Cardiac muscle cell (in vitro differentiated cells and primary cell): ENCODE data around the gene SLC9A4. TPM values are rescaled to one million over a fixed set of nuclear protein-coding genes. Genes with fewer than 3 reads are reported as not detected.

Experiments
- DNase-seq, 2 donors: peaks; one replicate each; pipeline versions ENCODE4 v3.0.0 to v3.0.0-alpha.2; 2010 to 2017; ENCODE audit warnings: low read depth in 1 of 2, low spot score in 1 of 2
- H3K27ac ChIP-seq: fragments of 200-600 bp; sonication (generic); 2 replicates; pipeline ENCODE4 v1.5.1; 2016
- H3K27me3 ChIP-seq: fragments of 200-600 bp; sonication (generic); 2 replicates; pipeline ENCODE4 v1.6.0; 2016; ENCODE audit warnings: control low read depth
- H3K36me3 ChIP-seq: fragments of 200-600 bp; sonication (generic); 2 replicates; pipeline ENCODE4 v1.5.1; 2016; ENCODE audit warnings: control low read depth
- H3K4me1 ChIP-seq: fragments of 200-600 bp; sonication (generic); 2 replicates; pipeline ENCODE4 v1.8.1; 2017; ENCODE audit warnings: low read depth, mild to moderate bottlenecking, mixed run types
- H3K4me3 ChIP-seq: fragments of 200-600 bp; sonication (generic); 2 replicates; pipeline ENCODE4 v1.5.1; 2016; ENCODE audit warnings: mild to moderate bottlenecking
- H3K9me3 ChIP-seq: fragments of 200-600 bp; sonication (generic); 2 replicates; pipeline ENCODE4 v1.5.1; 2017; ENCODE audit warnings: low read depth, mild to moderate bottlenecking, control low read depth
- polyA plus RNA-seq: library from polyadenylated mRNA; unstranded; fragments of >200 nt; fragmentation: Nextera tagmentation; extraction: Ambion mirVana; gene quantifications from 2 replicates; pipeline ENCODE4 v1.2.1, GENCODE V29; 2016
- total RNA-seq: library from RNA; depleted of rRNA; stranded (reverse); fragments of >200 nt; gene quantifications from 2 replicates; pipeline ENCODE4 v1.2.3, GENCODE V29; 2016
- TF ChIP-seq, protein P1 (sequence below): IDR thresholded peaks from 2 replicates; pipeline ENCODE4 v1.5.1; 2012; ENCODE audit warnings: low read depth, mild to moderate bottlenecking, low read length

The SLC9A4 gene
- total and polyA plus RNA-seq, 2 experiments from 2014 or later = 0.17 TPM; not detected in 1

DNA sequence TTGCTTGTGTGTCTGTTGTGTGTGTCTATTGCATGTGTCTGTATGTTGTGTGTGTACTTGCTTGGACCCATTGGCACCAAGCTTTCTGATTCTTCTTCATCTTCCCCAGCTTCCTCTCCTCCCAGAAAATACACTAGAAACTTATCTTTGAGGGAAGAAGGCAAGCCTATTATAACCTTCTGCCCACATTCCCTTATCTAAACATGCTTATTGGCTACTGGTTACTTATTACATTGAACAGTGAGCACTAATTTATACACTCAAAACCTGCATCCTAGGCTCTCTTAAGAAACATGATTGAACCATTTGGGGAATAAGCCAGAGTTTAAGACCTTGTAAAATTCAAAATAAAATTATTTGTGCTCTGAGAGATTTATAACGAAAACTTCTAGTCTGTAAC is 26.5 kb downstream of the SLC9A4 start:
- Histone ChIP-seq H3K27ac (no peak overlapping the region), H3K27me3 (no peaks in the 10 kb centered on the region), H3K9me3 (no peaks in the 10 kb centered on the region), H3K4me3 (no peak overlapping the region), H3K36me3 (no peaks in the 10 kb centered on the region), H3K4me1 (no peaks in the 10 kb centered on the region)
- TF ChIP-seq, protein P1, sequence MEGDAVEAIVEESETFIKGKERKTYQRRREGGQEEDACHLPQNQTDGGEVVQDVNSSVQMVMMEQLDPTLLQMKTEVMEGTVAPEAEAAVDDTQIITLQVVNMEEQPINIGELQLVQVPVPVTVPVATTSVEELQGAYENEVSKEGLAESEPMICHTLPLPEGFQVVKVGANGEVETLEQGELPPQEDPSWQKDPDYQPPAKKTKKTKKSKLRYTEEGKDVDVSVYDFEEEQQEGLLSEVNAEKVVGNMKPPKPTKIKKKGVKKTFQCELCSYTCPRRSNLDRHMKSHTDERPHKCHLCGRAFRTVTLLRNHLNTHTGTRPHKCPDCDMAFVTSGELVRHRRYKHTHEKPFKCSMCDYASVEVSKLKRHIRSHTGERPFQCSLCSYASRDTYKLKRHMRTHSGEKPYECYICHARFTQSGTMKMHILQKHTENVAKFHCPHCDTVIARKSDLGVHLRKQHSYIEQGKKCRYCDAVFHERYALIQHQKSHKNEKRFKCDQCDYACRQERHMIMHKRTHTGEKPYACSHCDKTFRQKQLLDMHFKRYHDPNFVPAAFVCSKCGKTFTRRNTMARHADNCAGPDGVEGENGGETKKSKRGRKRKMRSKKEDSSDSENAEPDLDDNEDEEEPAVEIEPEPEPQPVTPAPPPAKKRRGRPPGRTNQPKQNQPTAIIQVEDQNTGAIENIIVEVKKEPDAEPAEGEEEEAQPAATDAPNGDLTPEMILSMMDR = no peak
- no peak for DNase-seq

DNA sequence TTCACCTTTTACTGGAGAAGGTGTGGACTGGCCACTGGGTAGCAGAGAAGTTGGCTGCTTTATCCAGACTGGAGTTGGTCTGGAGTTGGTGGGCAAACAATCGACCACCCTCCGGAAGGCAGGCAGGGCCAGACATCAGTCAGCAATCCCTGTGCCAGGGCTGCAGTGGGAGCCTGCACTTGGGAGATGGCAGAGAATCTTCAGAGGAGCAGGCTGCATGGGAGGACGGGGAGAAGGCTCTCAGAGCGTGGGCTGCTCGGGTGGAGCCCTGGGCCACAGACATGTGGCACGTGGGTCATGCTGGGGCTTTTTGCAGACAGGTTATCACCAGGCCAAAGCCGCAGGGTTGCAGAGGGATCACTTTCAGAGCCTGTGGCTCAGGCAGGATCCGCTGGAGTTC is 29.6 kb downstream of the SLC9A4 start:
- no peak overlapping the region for H3K4me3 ChIP-seq
- TF ChIP-seq, protein P1 = no peak
- no peak for DNase-seq
- H3K27ac ChIP-seq = no peak overlapping the region
- H3K9me3 ChIP-seq = no peaks in the 10 kb centered on the region
- H3K36me3 ChIP-seq = no peaks in the 10 kb centered on the region
- no peaks in the 10 kb centered on the region for H3K4me1 ChIP-seq
- no peaks in the 10 kb centered on the region for H3K27me3 ChIP-seq

DNA sequence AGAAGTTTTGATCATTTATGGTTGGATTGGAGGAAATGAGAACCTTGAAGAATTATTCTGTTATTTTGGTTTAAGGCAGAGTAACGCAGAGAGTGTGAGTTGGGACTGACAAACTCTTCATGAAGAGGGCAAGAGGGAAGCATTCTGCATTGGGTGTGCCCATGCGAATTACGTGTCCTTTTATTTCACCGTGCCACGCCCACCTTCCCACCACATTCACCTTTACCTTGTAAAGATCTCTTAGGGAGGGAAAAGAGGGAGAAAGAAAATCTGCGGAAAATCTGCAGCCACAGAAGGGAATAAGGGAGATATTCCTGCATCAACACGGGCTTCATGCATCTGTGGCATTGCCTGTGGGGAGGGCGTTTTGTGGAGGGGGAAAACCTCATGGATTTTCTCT is 31.8 kb downstream of the SLC9A4 start:
- Histone ChIP-seq H3K9me3 (no peaks in the 10 kb centered on the region), H3K36me3 (no peaks in the 10 kb centered on the region), H3K27me3 (no peaks in the 10 kb centered on the region), H3K4me3 (no peak overlapping the region), H3K4me1 (no peaks in the 10 kb centered on the region), H3K27ac (no peak overlapping the region)
- DNase-seq = no peak
- TF ChIP-seq, protein P1 = no peak

DNA sequence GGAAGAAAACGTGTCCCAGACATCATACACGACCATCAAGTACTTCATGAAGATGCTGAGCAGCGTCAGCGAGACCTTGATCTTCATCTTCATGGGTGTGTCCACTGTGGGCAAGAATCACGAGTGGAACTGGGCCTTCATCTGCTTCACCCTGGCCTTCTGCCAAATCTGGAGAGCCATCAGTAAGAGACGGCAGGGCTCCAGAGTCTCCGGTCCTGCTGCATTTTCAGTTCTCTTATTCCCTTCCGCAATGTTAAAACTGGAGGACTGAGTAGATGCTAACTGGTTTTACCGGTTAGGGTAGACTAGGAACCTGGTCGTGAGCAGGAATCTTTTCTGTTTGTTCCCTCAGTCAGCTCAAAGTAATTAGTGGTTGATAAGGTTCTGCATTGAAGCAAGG is 32.3 kb downstream of the SLC9A4 start:
- TF ChIP-seq, protein P1 = no peak
- no peak for DNase-seq
- no peaks in the 10 kb centered on the region for H3K36me3 ChIP-seq
- H3K27me3 ChIP-seq = no peaks in the 10 kb centered on the region
- no peaks in the 10 kb centered on the region for H3K4me1 ChIP-seq
- no peak overlapping the region for H3K4me3 ChIP-seq
- H3K9me3 ChIP-seq = no peaks in the 10 kb centered on the region
- H3K27ac ChIP-seq = no peak overlapping the region

DNA sequence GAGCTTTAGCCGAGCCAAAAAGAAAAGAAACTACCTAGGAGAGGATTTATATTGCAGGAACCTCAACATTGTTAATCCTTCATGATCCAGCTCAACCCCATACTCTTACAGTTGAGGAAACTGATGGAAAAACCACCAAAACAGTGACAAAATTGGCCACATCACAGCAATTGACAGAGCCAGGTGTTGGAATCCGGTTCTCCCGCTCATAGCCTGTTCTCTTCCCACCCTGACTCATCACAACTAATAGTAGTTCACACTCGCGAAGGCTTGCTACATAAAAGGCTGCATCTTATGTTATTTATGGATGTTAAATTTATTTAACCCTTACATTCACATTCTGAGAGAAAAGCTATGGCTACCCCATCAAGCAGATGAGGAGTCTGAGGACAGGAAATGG is 33.7 kb downstream of the SLC9A4 start:
- H3K27ac ChIP-seq = no peak overlapping the region
- TF ChIP-seq, protein P1 = no peak
- no peaks in the 10 kb centered on the region for H3K27me3 ChIP-seq
- H3K4me1 ChIP-seq = no peaks in the 10 kb centered on the region
- DNase-seq = no peak
- H3K4me3 ChIP-seq = no peak overlapping the region
- no peaks in the 10 kb centered on the region for H3K36me3 ChIP-seq
- no peaks in the 10 kb centered on the region for H3K9me3 ChIP-seq

DNA sequence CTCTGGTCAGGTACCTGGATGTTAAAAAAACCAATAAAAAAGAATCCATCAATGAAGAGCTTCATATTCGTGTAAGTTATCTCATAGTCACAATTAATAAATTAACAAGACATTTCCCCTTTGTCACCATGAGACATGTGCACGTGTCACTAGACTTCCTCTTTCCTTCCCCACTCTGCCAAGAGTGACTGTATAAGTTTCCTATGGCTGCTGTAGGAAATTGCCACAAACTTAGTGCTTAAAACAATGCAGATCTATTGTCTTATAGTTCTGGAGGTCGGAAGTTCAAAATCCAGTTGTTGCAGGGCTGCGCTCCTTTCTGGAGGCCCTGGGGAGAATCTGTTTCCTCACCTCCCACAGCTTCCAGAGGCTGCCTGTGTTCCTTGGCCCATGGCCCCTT is 35.8 kb downstream of the SLC9A4 start:
- Histone ChIP-seq H3K4me1 (no peaks in the 10 kb centered on the region), H3K36me3 (no peaks in the 10 kb centered on the region), H3K27me3 (no peaks in the 10 kb centered on the region), H3K27ac (no peak overlapping the region), H3K9me3 (no peaks in the 10 kb centered on the region), H3K4me3 (no peak overlapping the region)
- DNase-seq = no peak
- TF ChIP-seq, protein P1 = no peak
